Lower leg skin (tissue), 4 donors: ENCODE measurements around the gene SLC13A3. TPM values are rescaled to one million over a fixed set of nuclear protein-coding genes. Genes with fewer than 3 reads are reported as not detected.

Experiments used
- DNase-seq, 2 donors: peaks; one replicate each; pipeline ENCODE4 v3.0.0-alpha.2; 2019; ENCODE audit warnings: low spot score in 2 of 2
- H3K4me3 ChIP-seq: fragments of 200-600 bp; sonication (generic); 2 replicates; pipeline ENCODE4 v1.5.1; 2017; ENCODE audit warnings: mild to moderate bottlenecking, low read depth; ENCODE audit not compliant: poor library complexity, severe bottlenecking
- CTCF ChIP-seq, 3 donors: fragments of 450-650 bp; IDR thresholded peaks; one replicate each; pipeline ENCODE4 v1.5.1; 2016; ENCODE audit warnings: antibody characterized with exemption in 3 of 3, mild to moderate bottlenecking in 3 of 3, moderate library complexity in 2 of 3
- POLR2A ChIP-seq, 2 donors: fragments of 450-650 bp; IDR thresholded peaks; one replicate each; pipeline ENCODE4 v1.6.1; 2016 to 2017; ENCODE audit warnings: antibody characterized with exemption in 2 of 2, mild to moderate bottlenecking in 1 of 2, moderate library complexity in 1 of 2
- WGBS, 2 donors: methylation state at CpG; one replicate each; pipeline ENCODE4 v1.1.5; 2018; 5-methylcytosine and 5-hydroxymethylcytosine counted together
- intact Hi-C: fragments of 100-400 bp; cut with DNase I; formaldehyde crosslinking; loops from one replicate; pipeline ENCODE4 v1.15.0; 2023; ENCODE audit warnings: low total_unique reads
- total RNA-seq, 4 donors: library from RNA; depleted of rRNA; stranded (reverse); fragments of >200 nt; gene quantifications; one replicate each; pipeline ENCODE4 v1.1.0, GENCODE V29; 2016

The SLC13A3 gene
- total RNA-seq, 4 donors from 2014 or later: 1.4 to 3.3 (median 1.8) TPM

DNA sequence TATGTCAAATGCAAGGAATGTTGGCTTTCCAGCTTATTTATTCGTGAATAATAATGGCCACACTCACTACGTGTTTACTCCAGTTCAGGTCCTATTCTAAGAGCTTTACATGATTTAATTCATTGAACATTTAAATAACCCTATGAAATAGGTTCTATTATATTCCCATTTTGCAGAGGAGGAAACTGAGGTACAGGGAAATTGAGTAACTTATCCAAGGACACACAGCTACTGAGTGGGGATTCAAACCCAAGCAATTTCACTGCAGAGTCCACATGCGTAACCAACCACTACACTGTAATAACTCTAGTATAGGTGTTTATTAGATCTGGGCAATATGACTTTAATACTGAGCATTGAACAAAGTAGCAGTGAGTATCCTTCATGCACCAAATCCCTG, 12.3 kb upstream of the SLC13A3 start:
- no peak overlapping the region for H3K4me3 ChIP-seq
- intact Hi-C loops: no loop called here
- DNase-seq: no peak
- 93 to 96% methylated on average over 3 of the region's 3 CpGs for WGBS, 2 donors
- TF ChIP-seq CTCF (IDR thresholded peaks at IDR 0.05) (no peak), POLR2A (IDR thresholded peaks at IDR 0.05) (no peak)

GRCh38 chr20:46661659-46662058, 10.4 kb upstream of the SLC13A3 start:
- intact Hi-C loops: no loop called here
- H3K4me3 ChIP-seq: no peak overlapping the region
- TF ChIP-seq CTCF (IDR thresholded peaks at IDR 0.05) (no peak), POLR2A (IDR thresholded peaks at IDR 0.05) (no peak)
- DNase-seq: peak in 1 of 2 donors; percentile 8
- WGBS, 2 donors: 94 to 100% methylated on average over 1 of the region's 1 CpG

- intact Hi-C loops: no loop called here
- TF ChIP-seq CTCF (IDR thresholded peaks at IDR 0.05): no peak
- 91 to 92% methylated on average over 4 of the region's 4 CpGs for WGBS, 2 donors
- no peak for DNase-seq
- no peak overlapping the region for H3K4me3 ChIP-seq
Measured at GRCh38 chr20:46660487-46660886, 9.2 kb upstream of the SLC13A3 start.

DNA sequence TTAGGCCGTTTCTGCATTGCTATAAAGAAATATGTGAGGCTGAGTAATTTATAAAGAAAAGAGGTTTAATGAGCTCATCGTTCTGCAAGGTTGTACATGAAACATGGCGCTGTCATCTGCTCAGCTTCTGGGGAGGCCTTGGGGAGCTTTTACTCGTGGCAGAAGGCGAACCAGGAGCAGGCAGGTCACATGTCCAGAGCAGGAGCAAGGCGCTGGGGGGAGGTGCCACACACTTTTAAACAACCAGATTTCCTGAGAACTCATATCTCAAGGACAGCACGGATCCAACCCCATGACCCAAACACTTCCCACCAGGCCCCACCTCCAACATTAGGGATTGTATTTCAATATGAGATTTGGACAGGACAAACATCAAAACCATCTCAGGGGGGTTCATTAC, 6.4 kb upstream of the SLC13A3 start:
- 77 to 84% methylated on average over 7 of the region's 7 CpGs for WGBS, 2 donors
- DNase-seq: peak in 1 of 2 donors; percentile 57
- intact Hi-C loops: no loop called here
- TF ChIP-seq CTCF (IDR thresholded peaks at IDR 0.05) (no peak), POLR2A (IDR thresholded peaks at IDR 0.05) (no peak)
- no peak overlapping the region for H3K4me3 ChIP-seq

- TF ChIP-seq CTCF (IDR thresholded peaks at IDR 0.05) (no peak), POLR2A (IDR thresholded peaks at IDR 0.05) (no peak)
- DNase-seq: peak in 1 of 2 donors; percentile 21
- intact Hi-C loops: no loop called here
- 91 to 94% methylated on average over 8 of the region's 8 CpGs for WGBS, 2 donors
- no peak overlapping the region for H3K4me3 ChIP-seq
Measured at GRCh38 chr20:46657137-46657536, 5.9 kb upstream of the SLC13A3 start.

GRCh38 chr20:46652699-46653098, 1.4 kb upstream of the SLC13A3 start:
- no peak for DNase-seq
- no peak overlapping the region for H3K4me3 ChIP-seq
- intact Hi-C loops: no loop called here
- no peak for TF ChIP-seq POLR2A (IDR thresholded peaks at IDR 0.05)
- TF ChIP-seq CTCF (IDR thresholded peaks at IDR 0.05): no peak
